Measurements from ENCODE around the gene IQGAP3.
"Not testable (repeated sequence)": the region's sequence is repeated elsewhere in the genome, so short reads cannot be mapped to it uniquely, and the experiment has no call there.

IQGAP3 gene

DNA sequence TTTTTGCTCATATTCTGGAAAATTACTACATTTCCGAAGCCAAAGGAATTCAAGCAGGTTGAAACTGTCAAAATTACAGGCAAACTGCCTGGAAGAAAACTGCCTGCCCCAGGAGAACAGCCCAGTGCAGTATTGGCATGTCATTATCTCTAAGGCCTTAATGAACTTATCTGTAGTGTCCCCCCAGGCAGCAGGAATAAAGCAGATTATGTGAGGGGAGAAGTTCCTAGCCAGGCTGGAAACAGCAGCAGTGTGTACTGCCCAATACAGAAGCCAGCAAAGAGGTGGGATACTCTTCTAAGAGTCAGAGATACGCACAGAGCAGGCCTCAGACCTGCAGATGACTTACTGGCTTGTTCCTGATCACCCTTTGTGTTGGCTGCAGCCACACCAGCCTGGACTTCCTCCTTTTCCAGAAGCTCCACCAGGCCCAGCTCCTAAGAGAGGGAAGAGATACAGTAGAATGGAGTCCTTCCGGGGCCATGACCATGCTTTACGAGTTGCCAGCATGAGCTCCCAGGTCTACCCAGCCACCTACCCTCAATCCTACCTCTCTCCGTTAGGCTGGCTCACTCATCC lies 11.7 kb downstream of the IQGAP3 start:
- TF ChIP-seq POLR2A (IDR thresholded peaks at IDR 0.05; ENCODE audit: low read depth, low read length) = no peak
- no peak for DNase-seq (ENCODE audit: insufficient read length)
- no peak for FAIRE-seq

DNA sequence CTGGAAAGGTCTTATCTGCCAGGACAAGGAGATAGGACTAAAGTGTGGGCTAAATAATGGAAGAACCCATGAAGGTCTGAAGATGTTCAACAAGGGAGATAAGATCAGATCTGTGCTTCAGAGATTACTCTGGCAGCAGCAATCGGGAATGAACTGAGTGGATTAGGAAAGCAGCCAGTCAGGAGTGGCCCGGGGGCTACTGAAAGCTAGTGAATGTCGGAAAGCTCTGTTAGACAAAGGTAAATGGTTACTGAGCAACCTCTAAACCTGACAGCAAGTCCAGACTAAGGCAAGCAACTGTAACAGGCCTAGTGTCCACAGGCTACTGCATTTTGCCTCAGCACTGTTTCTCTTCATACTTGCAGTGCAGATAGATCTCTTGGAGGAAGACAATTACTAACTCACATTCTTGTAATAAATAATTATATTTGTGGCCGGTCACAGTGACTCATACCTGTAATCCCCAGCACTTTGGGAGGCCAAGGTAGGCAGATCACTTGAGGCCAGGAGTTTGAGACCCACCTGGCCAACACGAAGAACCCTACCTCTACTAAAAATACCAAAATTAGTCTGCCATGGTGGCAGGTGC lies 12.5 kb downstream of the IQGAP3 start:
- DNase-seq (ENCODE audit: insufficient read length) (no peak), FAIRE-seq (no peak)
- no peak for TF ChIP-seq POLR2AphosphoS5 (IDR thresholded peaks at IDR 0.05; ENCODE audit: low read depth, low read length)
- TF ChIP-seq TAF1 (IDR thresholded peaks at IDR 0.05; ENCODE audit: borderline replicate concordance, low read depth, low read length) = no peak
- TF ChIP-seq POLR2A (IDR thresholded peaks at IDR 0.05; ENCODE audit: low read depth, low read length) = no peak

DNA sequence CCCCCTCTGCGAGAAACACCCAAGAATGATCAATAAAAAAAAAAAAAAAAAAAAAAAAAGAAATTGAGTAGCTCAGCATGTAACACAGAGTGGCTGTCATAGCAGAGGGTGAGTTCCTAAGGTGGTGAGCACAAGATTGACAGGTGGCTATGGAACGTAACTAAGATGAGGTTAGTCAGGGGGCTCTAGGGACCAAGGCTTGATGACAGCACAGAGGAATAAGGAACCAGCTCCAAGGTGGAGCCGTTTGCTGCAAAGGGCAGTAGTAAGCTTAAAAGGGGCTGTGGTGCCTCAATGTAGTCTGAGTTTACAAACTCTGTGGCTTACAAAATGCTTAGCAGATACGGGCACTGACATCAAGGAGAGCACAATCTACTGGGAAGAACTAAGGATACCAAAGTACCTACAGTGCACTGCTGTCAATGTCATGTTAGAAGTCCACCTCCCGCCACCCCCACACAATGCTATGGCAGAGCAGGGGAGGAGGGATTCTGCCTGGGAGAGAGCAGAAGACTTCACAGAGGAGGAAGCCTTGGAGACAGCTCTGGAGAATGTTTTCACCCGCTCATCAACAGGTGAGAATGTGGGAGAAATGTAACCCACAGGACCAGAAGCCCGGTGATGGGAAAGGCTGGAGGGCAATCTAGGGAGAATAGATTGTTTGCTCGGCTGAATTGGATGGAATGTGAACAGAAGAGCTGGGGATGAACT lies 13.1 kb downstream of the IQGAP3 start:
- no peak for TF ChIP-seq POLR2AphosphoS5 (IDR thresholded peaks at IDR 0.05; ENCODE audit: low read depth, low read length)
- DNase-seq (ENCODE audit: insufficient read length) (no peak), FAIRE-seq (no peak)

DNA sequence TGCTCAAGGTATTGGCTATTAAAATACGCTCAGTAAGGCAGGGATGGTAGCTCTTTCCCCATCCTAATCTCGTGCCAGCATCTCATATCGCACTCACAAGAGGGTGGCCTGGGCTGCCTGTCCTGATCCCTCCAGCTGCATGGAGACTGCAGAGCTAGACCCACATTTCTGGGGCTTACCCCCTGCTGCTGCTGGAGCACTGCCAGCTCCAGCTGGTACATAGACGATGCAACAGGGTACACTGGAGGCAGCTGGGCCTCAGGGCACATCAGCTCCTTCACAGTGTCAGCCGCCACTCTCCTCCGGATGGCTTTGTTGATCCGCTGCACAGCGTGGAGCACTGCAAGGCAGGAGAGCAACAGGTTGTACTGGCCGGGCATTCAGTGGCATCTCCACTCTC lies 16.0 kb downstream of the IQGAP3 start:
- FAIRE-seq = no peak
- DNase-seq (ENCODE audit: insufficient read length) = no peak
- no peak for TF ChIP-seq POLR2A (IDR thresholded peaks at IDR 0.05; ENCODE audit: low read depth, low read length)
- TF ChIP-seq TAF1 (IDR thresholded peaks at IDR 0.05; ENCODE audit: borderline replicate concordance, low read depth, low read length) = no peak
- no peak for TF ChIP-seq POLR2AphosphoS5 (IDR thresholded peaks at IDR 0.05; ENCODE audit: low read depth, low read length)

DNA sequence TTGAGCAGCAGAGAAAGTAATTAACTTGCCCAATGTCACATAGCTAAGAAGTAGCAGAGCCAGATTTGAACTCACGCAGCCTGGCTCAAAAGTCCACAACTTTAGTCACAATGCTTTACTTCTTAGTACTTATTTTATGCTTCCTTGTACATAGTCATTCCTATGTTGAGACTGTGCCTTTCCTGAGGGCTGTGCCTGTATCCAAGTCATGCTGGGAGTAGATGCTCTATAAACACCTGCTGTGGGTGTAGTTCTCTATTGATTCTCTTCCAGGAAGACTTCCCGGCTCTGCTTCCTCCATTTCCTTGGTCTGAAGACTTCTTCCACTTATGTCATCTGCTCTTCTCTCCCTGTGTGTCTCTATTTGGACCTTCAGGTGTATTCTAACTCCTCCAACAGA lies 16.6 kb downstream of the IQGAP3 start:
- FAIRE-seq (no peak), DNase-seq (ENCODE audit: insufficient read length) (no peak)
- TF ChIP-seq TAF1 (IDR thresholded peaks at IDR 0.05; ENCODE audit: borderline replicate concordance, low read depth, low read length) = no peak
- no peak for TF ChIP-seq POLR2AphosphoS5 (IDR thresholded peaks at IDR 0.05; ENCODE audit: low read depth, low read length)
- no peak for TF ChIP-seq POLR2A (IDR thresholded peaks at IDR 0.05; ENCODE audit: low read depth, low read length)

DNA sequence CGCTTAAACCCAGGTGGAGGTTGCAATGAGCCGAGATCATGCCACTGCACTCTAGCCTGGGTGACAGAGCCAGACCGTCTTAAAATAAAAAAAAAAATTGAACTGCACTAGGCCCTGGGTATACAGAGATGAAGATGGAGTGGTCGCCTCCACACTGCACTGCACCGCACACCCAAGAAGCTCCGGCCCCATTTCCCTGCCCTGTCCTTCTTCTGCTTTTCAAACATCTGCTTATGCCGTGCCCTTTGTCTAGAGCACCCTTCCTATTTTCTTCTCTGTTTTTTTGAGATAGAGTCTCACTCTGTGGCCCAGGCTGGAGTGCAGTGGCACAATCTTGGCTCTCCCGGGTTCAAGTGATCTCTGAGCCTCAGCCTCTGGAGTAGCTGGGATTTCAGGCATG lies 17.4 kb downstream of the IQGAP3 start:
- FAIRE-seq (no peak), DNase-seq (ENCODE audit: insufficient read length) (no peak)
- TF ChIP-seq POLR2A (IDR thresholded peaks at IDR 0.05; ENCODE audit: low read depth, low read length) (no peak), TAF1 (IDR thresholded peaks at IDR 0.05; ENCODE audit: borderline replicate concordance, low read depth, low read length) (no peak), POLR2AphosphoS5 (IDR thresholded peaks at IDR 0.05; ENCODE audit: low read depth, low read length) (no peak)

DNA sequence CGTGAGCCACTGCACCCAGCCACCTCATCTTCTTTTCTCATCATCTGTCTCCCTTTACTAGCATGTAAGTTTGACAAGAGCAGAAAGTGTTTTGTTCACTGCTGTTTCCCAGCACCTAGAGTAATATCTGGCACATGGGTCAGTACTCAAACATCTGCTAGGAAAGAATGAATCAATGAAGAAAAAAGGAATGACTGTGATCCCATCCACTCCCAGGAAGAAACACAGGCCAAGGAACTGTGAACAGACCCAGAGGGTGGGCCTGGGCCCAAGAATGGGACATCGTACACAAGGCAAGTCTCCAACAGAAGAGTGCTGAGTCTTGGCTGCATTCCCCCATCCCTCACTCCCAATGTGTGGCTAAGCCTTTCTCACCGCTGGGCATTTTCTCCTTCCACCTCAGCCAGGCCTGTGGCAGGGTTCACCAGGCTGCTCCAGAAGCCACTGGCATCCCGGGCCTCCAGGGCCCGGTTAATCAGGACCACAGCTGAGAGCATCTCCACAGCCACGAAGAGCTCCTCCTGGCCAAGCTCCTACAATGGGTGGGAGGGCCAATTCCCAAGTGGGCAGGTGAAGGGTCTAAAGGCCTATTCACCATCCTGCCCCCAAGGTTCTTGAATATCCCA lies 18.4 kb downstream of the IQGAP3 start:
- no peak for FAIRE-seq

DNA sequence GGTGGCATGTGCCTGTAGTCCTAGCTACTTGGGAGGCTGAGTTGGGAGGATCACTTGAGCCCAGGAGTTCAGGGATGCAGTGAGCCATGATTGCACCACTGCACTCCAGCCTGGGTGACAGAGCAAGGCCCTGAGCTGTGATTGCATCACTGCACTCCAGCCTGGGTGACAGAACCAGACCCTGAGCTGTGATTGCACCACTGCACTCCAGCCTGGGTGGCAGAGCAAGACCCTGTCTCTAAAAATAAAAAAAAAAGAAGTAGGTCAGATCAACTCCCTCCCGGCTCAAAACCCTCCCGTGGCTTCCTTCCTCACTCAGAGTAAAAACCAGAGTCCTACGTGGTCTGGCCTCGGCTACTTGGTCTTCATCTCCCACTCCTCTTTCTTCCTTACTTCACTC lies 19.4 kb downstream of the IQGAP3 start:
- not testable (repeated sequence) for DNase-seq (ENCODE audit: insufficient read length); FAIRE-seq

More for the DNA sequence above, 18.4 kb downstream of the IQGAP3 start:
- no peak for TF ChIP-seq POLR2AphosphoS5 (IDR thresholded peaks at IDR 0.05; ENCODE audit: low read depth, low read length)
- no peak for TF ChIP-seq TAF1 (IDR thresholded peaks at IDR 0.05; ENCODE audit: borderline replicate concordance, low read depth, low read length)
- no peak for TF ChIP-seq POLR2A (IDR thresholded peaks at IDR 0.05; ENCODE audit: low read depth, low read length)
- no peak for DNase-seq (ENCODE audit: insufficient read length)

DNA sequence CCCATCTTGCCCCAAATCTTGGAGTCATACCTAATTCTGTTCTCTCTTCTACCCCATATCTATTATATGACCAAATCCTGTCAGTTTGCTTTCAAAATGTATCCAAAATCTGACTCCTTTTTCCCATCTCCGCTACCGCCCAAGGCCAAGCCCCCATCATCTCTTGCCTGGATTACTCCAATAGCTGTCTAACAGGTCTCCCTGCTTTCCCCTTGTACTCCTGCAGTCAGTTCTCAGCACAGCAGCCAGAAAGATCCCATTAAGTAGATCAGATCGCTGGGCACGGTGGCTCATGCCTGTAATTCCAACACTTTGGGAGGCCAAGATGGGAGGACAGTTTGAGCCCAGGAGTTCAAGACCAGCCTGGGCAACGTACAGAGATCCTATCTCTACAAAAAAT lies 19.8 kb downstream of the IQGAP3 start:
- TF ChIP-seq POLR2AphosphoS5 (IDR thresholded peaks at IDR 0.05; ENCODE audit: low read depth, low read length) (no peak), POLR2A (IDR thresholded peaks at IDR 0.05; ENCODE audit: low read depth, low read length) (no peak), TAF1 (IDR thresholded peaks at IDR 0.05; ENCODE audit: borderline replicate concordance, low read depth, low read length) (no peak)
- FAIRE-seq (no peak), DNase-seq (ENCODE audit: insufficient read length) (no peak)

DNA sequence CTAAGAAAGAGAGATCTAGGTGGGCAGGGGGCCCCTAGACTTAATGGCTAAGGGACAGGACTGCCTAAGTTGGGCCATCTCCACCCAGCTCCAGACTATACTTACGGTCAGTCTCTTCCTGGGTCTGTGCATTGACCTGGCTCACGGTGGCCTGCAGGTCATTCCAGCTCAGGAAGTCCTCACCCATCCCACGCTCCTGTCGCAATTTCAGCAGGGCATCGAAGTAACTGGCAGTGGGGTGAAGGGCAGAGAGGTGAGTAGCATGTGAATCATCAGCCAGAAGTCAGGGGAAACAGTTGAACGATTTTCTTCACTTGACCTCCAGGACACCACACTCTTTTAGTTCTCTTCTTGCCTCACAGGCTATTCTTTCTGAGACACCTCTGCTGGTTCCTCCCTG lies 20.5 kb downstream of the IQGAP3 start:
- TF ChIP-seq TAF1 (IDR thresholded peaks at IDR 0.05; ENCODE audit: borderline replicate concordance, low read depth, low read length) (no peak), POLR2A (IDR thresholded peaks at IDR 0.05; ENCODE audit: low read depth, low read length) (no peak), POLR2AphosphoS5 (IDR thresholded peaks at IDR 0.05; ENCODE audit: low read depth, low read length) (no peak)
- DNase-seq (ENCODE audit: insufficient read length) = no peak
- FAIRE-seq = no peak

DNA sequence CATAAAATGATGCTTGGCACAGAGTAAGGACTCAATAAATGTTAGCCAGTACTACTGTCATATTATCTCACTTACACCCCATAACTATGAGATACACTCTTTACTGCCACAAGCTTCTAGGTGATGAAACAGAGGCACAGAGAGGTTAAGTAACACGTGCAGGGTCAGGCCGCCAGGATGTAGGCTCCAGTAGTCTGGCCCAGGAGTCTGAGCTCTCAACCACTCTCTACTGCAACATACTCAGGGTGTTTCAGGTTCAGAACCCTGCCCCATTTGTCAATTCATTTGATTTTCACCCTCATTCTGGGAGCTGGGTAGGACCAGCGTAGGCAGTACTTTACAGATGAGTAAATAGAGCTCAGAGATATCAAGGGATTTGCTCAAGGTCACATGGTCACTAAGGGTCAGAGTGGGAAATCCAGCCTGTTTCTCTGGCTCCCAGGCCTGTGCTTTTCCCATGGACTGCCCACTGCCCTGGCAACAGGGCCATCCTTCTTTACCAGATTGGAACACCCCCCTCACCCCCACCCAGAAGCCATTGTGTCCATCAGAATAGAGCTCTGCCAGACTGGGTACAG lies 21.2 kb downstream of the IQGAP3 start:
- FAIRE-seq (no peak), DNase-seq (ENCODE audit: insufficient read length) (no peak)
- TF ChIP-seq POLR2A (IDR thresholded peaks at IDR 0.05; ENCODE audit: low read depth, low read length) (no peak), TAF1 (IDR thresholded peaks at IDR 0.05; ENCODE audit: borderline replicate concordance, low read depth, low read length) (no peak)

DNA sequence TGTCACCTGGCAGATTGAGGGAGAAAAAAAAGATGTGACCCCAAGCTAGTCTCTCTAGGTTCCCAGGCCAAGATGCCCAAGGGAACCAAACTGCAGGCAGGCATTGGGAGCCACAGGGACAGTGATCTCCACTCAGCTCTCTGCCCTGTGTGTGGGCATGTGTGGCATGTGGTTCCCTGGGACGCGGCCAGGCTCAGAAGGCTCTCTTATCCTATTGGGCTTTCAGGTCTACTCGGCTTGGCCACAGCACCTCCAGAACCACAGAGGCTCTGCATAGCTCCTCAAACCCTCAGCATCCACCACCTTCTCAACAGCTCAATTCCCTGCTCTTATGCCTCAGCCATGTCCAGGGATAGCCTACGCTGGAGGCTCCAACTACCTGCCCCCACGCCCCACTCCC lies 22.0 kb downstream of the IQGAP3 start:
- TF ChIP-seq POLR2A (IDR thresholded peaks at IDR 0.05; ENCODE audit: low read depth, low read length) (no peak), POLR2AphosphoS5 (IDR thresholded peaks at IDR 0.05; ENCODE audit: low read depth, low read length) (no peak), TAF1 (IDR thresholded peaks at IDR 0.05; ENCODE audit: borderline replicate concordance, low read depth, low read length) (no peak)
- FAIRE-seq = no peak
- DNase-seq (ENCODE audit: insufficient read length) = no peak

Measured in GM12892 (cell line).